ENCODE measurements around the gene TBCCD1. TPM values are rescaled to one million over a fixed set of nuclear protein-coding genes. Genes with fewer than 3 reads are reported as not detected.

TBCCD1 gene
- total RNA-seq, 1 donor from 2014 or later, result 20.1 TPM

GRCh38 chr3:186514296-186515002, 52.7 kb downstream of the TBCCD1 start:
- Mint-ChIP-seq H3K4me1 (peaks cover 6% of the 10 kb centered on the region), H3K27me3 (ENCODE audit: low read depth) (peaks cover 20% of the 10 kb centered on the region), H3K9me3 (no peaks in the 10 kb centered on the region), H3K27ac (ENCODE audit: unreplicated experiment) (no peak overlapping the region), H3K36me3 (ENCODE audit: low read depth) (no peaks in the 10 kb centered on the region), H3K4me3 (no peak overlapping the region)
- DNase-seq (ENCODE audit: low read depth, low spot score), result no peak
- TF ChIP-seq CTCF (conservative IDR thresholded peaks at IDR 0.05), result peak; percentile 54

- Mint-ChIP-seq H3K36me3 (ENCODE audit: low read depth) (no peaks in the 10 kb centered on the region), H3K4me3 (no peak overlapping the region), H3K4me1 (peaks cover 6% of the 10 kb centered on the region), H3K9me3 (no peaks in the 10 kb centered on the region), H3K27me3 (ENCODE audit: low read depth) (peaks cover 20% of the 10 kb centered on the region), H3K27ac (ENCODE audit: unreplicated experiment) (no peak overlapping the region)
- TF ChIP-seq CTCF (conservative IDR thresholded peaks at IDR 0.05), result no peak
- DNase-seq (ENCODE audit: low read depth, low spot score), result no peak
Observed at GRCh38 chr3:186513386-186513785, 53.8 kb downstream of the TBCCD1 start.

GRCh38 chr3:186512570-186513302, 54.4 kb downstream of the TBCCD1 start:
- Mint-ChIP-seq H3K36me3 (ENCODE audit: low read depth) (no peaks in the 10 kb centered on the region), H3K4me3 (no peak overlapping the region), H3K27me3 (ENCODE audit: low read depth) (peaks cover 20% of the 10 kb centered on the region), H3K4me1 (peaks cover 6% of the 10 kb centered on the region), H3K9me3 (no peaks in the 10 kb centered on the region), H3K27ac (ENCODE audit: unreplicated experiment) (peak overlapping the region; percentile 9)
- DNase-seq (ENCODE audit: low read depth, low spot score), result no peak
- no peak for TF ChIP-seq CTCF (conservative IDR thresholded peaks at IDR 0.05)

GRCh38 chr3:186511702-186512101, 55.4 kb downstream of the TBCCD1 start:
- no peaks in the 10 kb centered on the region for H3K9me3 Mint-ChIP-seq
- no peak for DNase-seq (ENCODE audit: low read depth, low spot score)
- H3K27ac Mint-ChIP-seq (ENCODE audit: unreplicated experiment), result no peak overlapping the region
- no peak for TF ChIP-seq CTCF (conservative IDR thresholded peaks at IDR 0.05)
- no peak overlapping the region for H3K4me3 Mint-ChIP-seq
- peaks cover 6% of the 10 kb centered on the region for H3K4me1 Mint-ChIP-seq
- H3K36me3 Mint-ChIP-seq (ENCODE audit: low read depth), result no peaks in the 10 kb centered on the region
- H3K27me3 Mint-ChIP-seq (ENCODE audit: low read depth), result peaks cover 20% of the 10 kb centered on the region

GRCh38 chr3:186511245-186511644, 55.9 kb downstream of the TBCCD1 start:
- Mint-ChIP-seq H3K4me3 (no peak overlapping the region), H3K4me1 (peaks cover 6% of the 10 kb centered on the region), H3K9me3 (no peaks in the 10 kb centered on the region), H3K36me3 (ENCODE audit: low read depth) (no peaks in the 10 kb centered on the region), H3K27me3 (ENCODE audit: low read depth) (peaks cover 20% of the 10 kb centered on the region), H3K27ac (ENCODE audit: unreplicated experiment) (no peak overlapping the region)
- TF ChIP-seq CTCF (conservative IDR thresholded peaks at IDR 0.05), result no peak
- no peak for DNase-seq (ENCODE audit: low read depth, low spot score)
